ENCODE measurements around the gene WWOX. TPM values are rescaled to one million over a fixed set of nuclear protein-coding genes. Genes with fewer than 3 reads are reported as not detected.

Gene WWOX
- total RNA-seq, 1 donor from 2014 or later = 18.6 TPM

DNA sequence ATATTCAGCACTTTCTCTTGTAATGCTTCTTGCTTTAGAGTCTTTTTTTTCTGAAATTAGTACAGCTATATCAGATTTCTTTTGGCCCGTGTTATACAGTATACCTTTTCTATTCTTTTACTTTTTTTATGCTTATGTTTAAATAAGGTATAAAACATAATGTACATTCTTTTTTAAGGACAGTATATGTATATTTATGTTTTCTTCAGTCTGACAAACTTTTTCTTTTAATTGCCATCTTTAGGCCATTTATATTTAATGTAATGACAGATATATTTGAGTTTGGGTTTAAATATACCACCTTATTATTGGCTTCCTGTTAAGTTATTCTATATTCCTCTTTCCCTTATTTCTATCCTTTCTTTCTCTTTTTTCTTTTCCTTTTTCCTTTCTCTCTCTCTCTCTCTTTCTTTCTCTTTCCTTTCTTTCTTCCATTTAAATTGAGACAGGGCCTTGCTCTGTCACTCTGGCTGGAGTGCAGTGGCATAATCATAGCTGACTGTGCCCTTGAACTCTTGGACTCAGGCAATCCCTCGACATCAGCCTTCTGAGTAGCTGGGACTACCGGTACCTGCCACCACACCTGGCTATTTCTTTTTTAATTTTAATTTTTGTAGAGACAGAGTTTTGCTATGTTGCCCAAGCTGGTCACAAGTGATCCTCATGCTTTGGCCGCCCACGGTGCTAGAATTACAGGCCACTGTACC, 61.7 kb downstream of the WWOX start:
- TF ChIP-seq CTCF (IDR thresholded peaks at IDR 0.05; ENCODE audit: unreplicated experiment) = no peak
- Mint-ChIP-seq H3K27ac (ENCODE audit: unreplicated experiment) (no peak overlapping the region), H3K27me3 (ENCODE audit: unreplicated experiment) (no peaks in the 10 kb centered on the region), H3K4me3 (ENCODE audit: unreplicated experiment) (no peak overlapping the region), H3K9me3 (ENCODE audit: unreplicated experiment) (no peaks in the 10 kb centered on the region), H3K4me1 (ENCODE audit: unreplicated experiment) (no peaks in the 10 kb centered on the region), H3K36me3 (ENCODE audit: low read depth, unreplicated experiment) (no peaks in the 10 kb centered on the region)
- no peak for DNase-seq (ENCODE audit: low spot score)

GRCh38 chr16:78163772-78164670, 64.6 kb downstream of the WWOX start:
- no peaks in the 10 kb centered on the region for H3K4me1 Mint-ChIP-seq (ENCODE audit: unreplicated experiment)
- H3K27ac Mint-ChIP-seq (ENCODE audit: unreplicated experiment) = no peak overlapping the region
- no peak for DNase-seq (ENCODE audit: low spot score)
- H3K36me3 Mint-ChIP-seq (ENCODE audit: low read depth, unreplicated experiment) = no peaks in the 10 kb centered on the region
- H3K9me3 Mint-ChIP-seq (ENCODE audit: unreplicated experiment) = no peaks in the 10 kb centered on the region
- no peak overlapping the region for H3K4me3 Mint-ChIP-seq (ENCODE audit: unreplicated experiment)
- TF ChIP-seq CTCF (IDR thresholded peaks at IDR 0.05; ENCODE audit: unreplicated experiment) = no peak
- H3K27me3 Mint-ChIP-seq (ENCODE audit: unreplicated experiment) = no peaks in the 10 kb centered on the region

- Mint-ChIP-seq H3K27me3 (ENCODE audit: unreplicated experiment) (no peaks in the 10 kb centered on the region), H3K36me3 (ENCODE audit: low read depth, unreplicated experiment) (no peaks in the 10 kb centered on the region), H3K4me1 (ENCODE audit: unreplicated experiment) (peaks cover 3% of the 10 kb centered on the region), H3K9me3 (ENCODE audit: unreplicated experiment) (no peaks in the 10 kb centered on the region), H3K4me3 (ENCODE audit: unreplicated experiment) (no peak overlapping the region), H3K27ac (ENCODE audit: unreplicated experiment) (no peak overlapping the region)
- no peak for TF ChIP-seq CTCF (IDR thresholded peaks at IDR 0.05; ENCODE audit: unreplicated experiment)
- DNase-seq (ENCODE audit: low spot score) = no peak
These were observed 71.1 kb downstream of the WWOX start for GRCh38 chr16:78170494-78170933.

DNA sequence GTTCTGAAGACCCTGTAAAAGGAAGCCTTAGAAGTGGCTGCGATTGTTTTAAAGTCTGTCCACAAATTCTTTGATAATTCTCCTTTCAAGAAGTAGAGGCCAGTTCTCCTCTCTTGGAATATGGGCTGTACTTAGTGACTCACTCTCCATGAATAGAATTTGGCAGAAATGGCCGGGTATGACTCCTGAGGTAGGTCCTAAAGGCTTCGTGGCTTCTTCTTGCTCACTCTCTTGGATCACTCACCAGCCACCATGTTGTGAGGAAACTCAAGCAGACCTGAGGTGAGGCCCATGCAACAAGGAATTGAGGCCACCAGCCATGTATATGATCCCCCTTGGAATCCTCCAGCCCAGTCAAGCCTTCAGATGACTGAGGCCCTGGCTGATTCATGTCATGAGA, 75.8 kb downstream of the WWOX start:
- no peak for TF ChIP-seq CTCF (IDR thresholded peaks at IDR 0.05; ENCODE audit: unreplicated experiment)

DNA sequence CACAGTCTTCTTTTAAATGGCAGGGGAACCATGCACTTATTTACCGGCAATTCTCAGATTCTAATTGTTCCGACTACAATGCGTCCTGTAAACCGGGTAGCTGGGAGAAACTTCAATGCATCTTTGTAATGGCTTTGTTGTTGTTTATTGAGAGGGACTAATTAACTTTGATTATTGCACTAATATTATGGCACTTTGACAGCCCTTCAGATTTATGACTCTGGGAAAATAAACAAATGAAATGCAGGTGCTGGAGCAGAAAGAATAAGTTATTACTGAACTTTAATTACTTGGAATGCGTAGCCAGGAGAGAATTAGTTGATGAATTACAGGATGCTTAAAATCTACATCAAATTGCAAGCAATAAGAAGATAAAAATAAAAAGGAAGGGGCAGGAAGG, 77.0 kb downstream of the WWOX start:
- peaks cover 15% of the 10 kb centered on the region for H3K4me1 Mint-ChIP-seq (ENCODE audit: unreplicated experiment)
- H3K4me3 Mint-ChIP-seq (ENCODE audit: unreplicated experiment) = no peak overlapping the region
- H3K9me3 Mint-ChIP-seq (ENCODE audit: unreplicated experiment) = no peaks in the 10 kb centered on the region
- no peaks in the 10 kb centered on the region for H3K27me3 Mint-ChIP-seq (ENCODE audit: unreplicated experiment)
- no peak overlapping the region for H3K27ac Mint-ChIP-seq (ENCODE audit: unreplicated experiment)
- no peak for DNase-seq (ENCODE audit: low spot score)
- H3K36me3 Mint-ChIP-seq (ENCODE audit: low read depth, unreplicated experiment) = no peaks in the 10 kb centered on the region
- TF ChIP-seq CTCF (IDR thresholded peaks at IDR 0.05; ENCODE audit: unreplicated experiment) = no peak

More for the DNA sequence above, 75.8 kb downstream of the WWOX start:
- DNase-seq (ENCODE audit: low spot score) = no peak
- peaks cover 7% of the 10 kb centered on the region for H3K4me1 Mint-ChIP-seq (ENCODE audit: unreplicated experiment)
- no peaks in the 10 kb centered on the region for H3K27me3 Mint-ChIP-seq (ENCODE audit: unreplicated experiment)
- H3K36me3 Mint-ChIP-seq (ENCODE audit: low read depth, unreplicated experiment) = no peaks in the 10 kb centered on the region
- no peaks in the 10 kb centered on the region for H3K9me3 Mint-ChIP-seq (ENCODE audit: unreplicated experiment)
- no peak overlapping the region for H3K4me3 Mint-ChIP-seq (ENCODE audit: unreplicated experiment)
- H3K27ac Mint-ChIP-seq (ENCODE audit: unreplicated experiment) = no peak overlapping the region
